ENCODE results near the gene DCHS2.

Gene DCHS2

GRCh38 chr4:154450966-154451365, 40.6 kb downstream of the DCHS2 start:
- DNase-seq (ENCODE audit: low spot score): no peak

GRCh38 chr4:154444958-154445357, 46.6 kb downstream of the DCHS2 start:
- no peak for DNase-seq (ENCODE audit: low spot score)

GRCh38 chr4:154441982-154442381, 49.6 kb downstream of the DCHS2 start:
- no peak for DNase-seq (ENCODE audit: low spot score)

GRCh38 chr4:154441124-154441523, 50.5 kb downstream of the DCHS2 start:
- DNase-seq (ENCODE audit: low spot score): no peak

GRCh38 chr4:154439224-154439623, 52.4 kb downstream of the DCHS2 start:
- no peak for DNase-seq (ENCODE audit: low spot score)

DNA sequence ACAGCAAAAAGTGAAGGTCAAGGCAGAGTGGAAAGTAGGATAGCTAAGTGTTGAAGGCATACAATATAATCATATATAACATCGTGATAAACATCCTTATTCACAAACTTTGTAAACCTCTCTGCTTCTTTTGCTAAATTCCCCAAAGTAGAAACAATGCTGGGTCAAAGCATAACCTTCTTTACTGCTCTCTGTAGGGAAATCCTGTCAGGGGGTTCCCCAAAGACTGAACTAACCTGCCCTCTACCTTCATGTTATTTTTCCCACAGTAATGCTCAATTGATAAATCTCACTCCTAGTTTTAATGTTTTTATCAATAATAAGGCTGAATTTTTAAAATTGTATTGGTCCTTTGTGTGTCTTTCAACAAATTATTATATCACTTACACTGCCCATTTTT, 55.7 kb downstream of the DCHS2 start:
- DNase-seq (ENCODE audit: low spot score): no peak

DNA sequence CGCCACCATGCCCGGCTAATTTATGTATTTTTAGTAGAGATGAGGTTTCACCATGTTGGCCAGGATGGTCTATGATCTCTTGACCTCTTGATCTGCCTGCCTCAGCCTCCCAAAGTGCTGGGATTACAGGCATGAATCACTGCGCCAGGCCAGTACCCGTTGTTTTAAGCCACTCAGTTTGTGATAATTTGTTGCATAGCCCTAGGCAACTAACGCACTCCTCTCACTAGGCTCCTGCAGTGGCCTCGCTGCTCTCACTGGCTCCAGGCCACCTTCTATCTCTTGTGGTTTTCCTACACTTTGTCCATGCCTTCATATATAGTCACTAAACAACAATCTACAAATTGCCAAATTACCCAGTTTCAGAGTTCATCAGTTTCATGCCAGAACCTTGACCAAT, 58.1 kb downstream of the DCHS2 start:
- no peak for DNase-seq (ENCODE audit: low spot score)

DNA sequence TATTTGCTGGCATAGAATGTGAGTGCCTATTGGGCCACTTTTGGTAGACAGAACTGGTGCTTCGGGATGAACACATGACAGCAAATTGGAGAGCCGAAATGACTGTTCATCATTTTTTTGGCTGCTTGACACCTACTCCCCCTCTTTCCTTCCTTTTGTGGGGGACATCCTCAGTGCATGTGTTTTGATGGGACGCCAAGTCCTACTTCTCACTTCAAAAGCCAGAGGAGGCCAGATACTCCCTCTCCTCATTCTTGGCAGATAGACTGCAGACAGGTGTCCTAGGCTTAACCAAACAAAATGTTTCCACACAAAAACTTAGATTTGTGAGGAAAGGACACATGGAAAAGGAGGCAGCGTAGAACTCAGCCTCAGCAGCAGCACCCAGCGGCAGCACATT, 62.4 kb downstream of the DCHS2 start:
- no peak for DNase-seq (ENCODE audit: low spot score)

GRCh38 chr4:154427149-154427548, 64.5 kb downstream of the DCHS2 start:
- no peak for DNase-seq (ENCODE audit: low spot score)

DNA sequence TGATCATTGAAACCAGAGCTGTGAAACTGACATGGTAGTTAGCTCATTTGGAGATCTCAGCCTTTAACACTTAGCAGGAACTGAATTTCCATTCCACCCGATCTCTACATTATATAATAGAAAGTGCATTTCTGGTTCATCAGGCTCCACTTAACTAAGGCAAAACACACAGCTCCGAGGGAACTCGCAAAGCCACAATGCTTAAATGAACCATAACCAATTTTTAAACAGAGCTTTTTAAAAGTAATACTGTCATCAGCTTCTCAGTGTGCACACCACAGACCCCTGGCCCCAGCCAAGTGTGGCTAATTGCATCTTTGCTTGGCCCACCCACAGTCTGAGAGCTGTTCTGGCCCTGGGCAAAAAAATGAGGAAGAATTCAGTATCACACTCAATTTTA, 66.1 kb downstream of the DCHS2 start:
- DNase-seq (ENCODE audit: low spot score): no peak

DNA sequence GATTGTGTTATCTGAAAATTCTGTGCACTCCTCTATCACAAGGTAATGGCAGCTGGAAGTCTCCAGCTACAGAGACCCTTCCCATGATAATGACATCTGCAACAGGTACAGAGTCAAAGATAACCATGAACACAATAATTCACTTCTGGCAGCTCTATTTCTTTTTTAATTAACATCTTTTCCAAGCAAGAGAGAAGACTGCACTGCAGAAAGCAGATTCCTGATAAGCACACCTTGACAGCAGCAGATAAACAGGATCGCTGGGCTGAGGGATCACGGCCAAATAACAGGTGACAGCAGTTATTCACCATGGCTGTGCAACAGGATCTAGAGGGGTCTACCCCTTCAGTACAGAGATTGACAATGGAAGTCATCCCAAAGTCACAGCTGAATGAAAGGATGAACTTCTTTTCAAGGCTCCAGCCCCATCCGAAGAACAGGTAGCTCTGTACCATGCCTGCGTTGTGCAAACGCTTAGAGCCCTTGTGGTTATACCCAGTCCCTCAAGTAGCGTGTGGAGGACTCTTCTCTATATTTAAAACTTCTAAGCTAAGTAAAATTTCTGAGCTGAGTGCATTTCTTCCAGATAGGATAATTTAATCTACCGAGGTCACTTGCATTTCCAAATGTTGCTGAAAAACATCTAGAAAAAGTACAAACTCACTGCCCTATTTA, 66.7 kb downstream of the DCHS2 start:
- DNase-seq (ENCODE audit: low spot score): no peak

- no peak for DNase-seq (ENCODE audit: low spot score)
Observed at GRCh38 chr4:154422152-154422551, 69.4 kb downstream of the DCHS2 start.

DNA sequence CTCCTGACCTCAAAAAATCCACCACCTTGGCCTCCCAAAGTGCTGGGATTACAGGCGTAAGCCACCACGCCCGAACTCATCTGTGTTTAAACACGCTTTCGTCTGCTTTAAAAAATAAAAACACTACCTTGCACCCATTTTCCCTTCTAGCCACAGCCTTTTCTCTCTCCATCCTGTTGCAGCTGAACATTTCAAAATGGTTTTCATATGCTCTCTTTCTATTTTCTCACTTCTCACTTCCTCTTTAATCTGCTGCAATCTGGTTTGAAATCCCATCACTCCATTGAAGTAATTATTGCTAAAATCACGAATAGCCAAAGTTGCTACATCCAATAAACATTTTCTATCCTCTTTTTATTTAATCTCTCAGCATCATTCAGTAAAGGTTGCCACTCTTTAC, 70.0 kb downstream of the DCHS2 start:
- DNase-seq (ENCODE audit: low spot score): no peak

DNA sequence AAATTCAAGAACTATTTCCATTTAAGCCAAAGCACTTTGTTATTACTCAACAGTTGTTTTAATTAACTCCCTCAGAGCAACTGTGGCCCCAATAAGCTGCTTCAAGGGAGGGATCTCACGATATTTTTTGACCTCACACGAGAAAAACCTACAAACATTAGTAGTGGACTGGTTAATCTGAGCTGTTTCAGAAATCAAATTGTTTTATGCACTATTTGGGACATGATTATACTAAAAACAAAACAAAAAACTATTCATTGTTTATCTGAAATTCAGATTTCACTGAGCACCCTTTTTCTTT, 74.3 kb downstream of the DCHS2 start:
- DNase-seq (ENCODE audit: low spot score): no peak

GRCh38 chr4:154416190-154416547, 75.4 kb downstream of the DCHS2 start:
- no peak for DNase-seq (ENCODE audit: low spot score)

- DNase-seq (ENCODE audit: low spot score): no peak
Observed at GRCh38 chr4:154415313-154415712, 76.3 kb downstream of the DCHS2 start.

DNA sequence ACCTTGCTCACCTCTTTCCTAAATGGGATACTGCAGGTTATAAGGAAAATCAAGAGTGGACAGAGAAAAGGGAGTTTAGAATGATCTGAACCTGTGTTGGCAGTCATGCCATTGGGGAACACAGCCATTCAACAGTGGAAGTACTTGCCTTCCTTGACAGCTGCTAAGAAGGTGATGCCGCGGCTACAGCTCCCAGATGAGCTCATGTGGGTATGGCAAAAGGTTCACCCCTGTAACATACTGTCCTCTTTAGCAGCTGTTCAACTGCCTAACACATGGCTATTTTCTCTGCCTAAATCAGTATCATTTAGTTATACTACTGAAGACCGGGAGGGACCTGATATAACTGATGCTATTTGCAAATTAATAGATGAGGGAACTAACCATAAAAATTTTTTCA, 76.8 kb downstream of the DCHS2 start:
- DNase-seq (ENCODE audit: low spot score): no peak

GRCh38 chr4:154414371-154414770, 77.2 kb downstream of the DCHS2 start:
- no peak for DNase-seq (ENCODE audit: low spot score)

GRCh38 chr4:154407443-154407842, 84.2 kb downstream of the DCHS2 start:
- no peak for DNase-seq (ENCODE audit: low spot score)

DNA sequence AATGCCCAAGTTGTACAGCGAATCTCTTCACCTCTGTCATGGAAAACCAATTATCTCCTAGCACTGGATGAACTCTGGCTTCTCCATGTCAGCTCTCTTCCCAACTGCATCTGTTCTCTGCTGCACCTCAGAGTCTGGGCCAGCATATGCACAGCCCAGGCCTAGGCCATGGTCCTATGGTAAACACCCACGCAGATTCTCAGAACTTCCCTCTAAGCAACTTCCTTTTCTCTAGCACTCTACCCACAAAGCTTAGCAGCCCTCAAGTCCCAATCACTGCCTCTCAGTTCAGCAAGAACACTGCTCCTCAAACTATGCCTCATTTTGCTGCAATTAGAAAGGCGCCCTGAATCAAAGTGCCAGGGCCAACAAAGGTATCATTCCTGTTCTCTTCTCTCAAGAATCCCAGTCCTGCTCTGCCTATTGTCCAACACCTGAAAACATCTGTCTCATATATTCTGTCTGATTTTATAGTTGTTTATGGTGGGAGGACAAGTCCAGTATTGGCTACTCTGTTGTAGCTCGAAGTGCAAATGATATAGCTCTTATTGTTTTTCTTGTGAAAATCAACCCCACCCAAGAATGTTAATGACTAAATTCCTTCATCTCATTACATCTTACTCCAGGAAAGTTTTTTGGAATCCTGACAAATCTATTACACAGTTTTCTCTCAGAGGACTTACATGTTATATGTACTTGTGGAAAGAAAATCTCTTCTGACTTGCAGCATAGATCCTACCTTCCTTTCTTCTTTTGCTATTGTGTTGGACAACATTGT, 85.4 kb downstream of the DCHS2 start:
- no peak for DNase-seq (ENCODE audit: low spot score)

- DNase-seq (ENCODE audit: low spot score): no peak
Observed at GRCh38 chr4:154399259-154399974, 92.2 kb downstream of the DCHS2 start.

DNA sequence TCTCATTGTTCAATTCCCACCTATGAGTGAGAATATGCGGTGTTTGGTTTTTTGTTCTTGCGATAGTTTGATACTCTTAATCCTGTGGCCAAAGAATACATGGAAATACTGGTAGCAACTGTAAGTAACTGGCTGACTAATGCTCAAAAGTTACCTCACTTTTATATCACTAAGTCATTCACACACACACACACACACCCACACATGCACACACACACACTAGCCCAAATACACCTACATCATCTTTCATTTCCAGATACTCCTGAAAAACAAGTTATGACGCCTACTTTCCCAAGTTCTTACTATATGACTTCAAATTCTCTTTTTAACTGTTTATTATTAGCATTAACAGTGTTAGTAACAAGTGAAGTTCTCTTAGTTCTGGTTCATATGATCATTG, 101.3 kb downstream of the DCHS2 start:
- no peak for DNase-seq (ENCODE audit: low spot score)

GRCh38 chr4:154389148-154389547, 102.5 kb downstream of the DCHS2 start:
- no peak for DNase-seq (ENCODE audit: low spot score)

DNA sequence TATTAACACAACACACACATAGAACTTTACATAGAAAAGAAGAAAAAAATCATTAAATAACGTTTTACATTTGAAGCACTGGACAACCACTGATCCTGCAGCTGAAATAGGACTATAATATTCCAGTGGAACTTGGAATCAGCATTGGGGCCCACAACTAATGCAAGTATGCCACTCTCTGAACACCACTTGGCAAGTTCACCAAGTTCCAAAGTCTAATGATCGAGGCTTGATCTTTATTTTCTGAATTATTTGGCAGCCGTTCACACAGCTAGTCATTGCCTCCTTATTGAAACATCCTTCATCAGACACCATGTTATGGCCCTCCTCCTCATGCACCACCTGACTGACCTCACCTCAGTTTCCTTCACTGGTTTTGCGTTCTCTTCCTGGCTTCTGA, 107.6 kb downstream of the DCHS2 start:
- DNase-seq (ENCODE audit: low spot score): no peak

Data from hematopoietic multipotent progenitor cell treated with erythropoietin and hydrocortisone succinate and interleukin-3 and kit ligand, for 17 days (in vitro differentiated cells).